Astrocyte of the spinal cord (primary cell): ENCODE measurements around the gene CCDC57.
A peak's percentile ranks its signal among the peaks of the same experiment; 100 is the strongest.

Experiments
- DNase-seq: peaks from one replicate; pipeline ENCODE4 v3.0.0; 2011; ENCODE audit warnings: low read depth, low spot score
- H3K4me3 ChIP-seq: 2 replicates; pipeline ENCODE4 v1.5.1; 2011; ENCODE audit warnings: low read depth, mild to moderate bottlenecking, low read length, moderate library complexity
- in situ Hi-C: cut with HindIII; loops from 2 replicates; pipeline ENCODE4 v1.10.0; 2017; ENCODE audit warnings: low sequenced_read_pairs
- TF ChIP-seq, protein P1 (sequence below): IDR thresholded peaks from 2 replicates; pipeline ENCODE4 v1.5.1; 2012; ENCODE audit warnings: low read depth, mild to moderate bottlenecking, low read length, inconsistent platforms

CCDC57 gene

DNA sequence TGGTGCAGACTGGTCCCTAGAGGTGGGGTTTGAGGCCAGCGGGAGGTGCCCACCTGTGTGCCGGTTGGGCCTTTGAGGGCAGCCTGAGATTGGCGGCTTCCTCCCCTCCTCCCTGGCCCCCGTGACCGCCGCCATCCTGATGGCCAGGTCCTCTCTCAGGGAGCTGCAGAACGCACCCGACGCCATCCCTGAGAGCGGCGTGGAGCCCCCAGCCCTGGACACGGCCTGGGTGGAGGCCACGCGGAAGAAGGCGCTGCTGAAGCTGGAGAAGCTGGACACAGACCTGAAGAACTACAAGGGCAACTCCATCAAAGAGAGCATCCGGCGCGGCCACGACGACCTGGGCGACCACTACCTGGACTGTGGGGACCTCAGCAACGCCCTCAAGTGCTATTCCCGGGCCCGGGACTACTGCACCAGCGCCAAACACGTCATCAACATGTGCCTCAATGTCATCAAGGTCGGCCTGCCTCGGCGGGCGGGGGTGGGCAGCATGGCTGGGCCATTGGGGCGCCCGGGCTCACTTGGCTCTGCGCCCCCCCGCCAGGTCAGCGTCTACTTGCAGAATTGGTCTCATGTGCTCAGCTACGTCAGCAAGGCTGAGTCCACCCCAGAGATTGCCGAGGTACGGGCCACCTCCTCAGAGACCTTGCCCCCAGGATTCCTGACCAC is 158.2 kb downstream of the CCDC57 start:
- TF ChIP-seq, protein P1, sequence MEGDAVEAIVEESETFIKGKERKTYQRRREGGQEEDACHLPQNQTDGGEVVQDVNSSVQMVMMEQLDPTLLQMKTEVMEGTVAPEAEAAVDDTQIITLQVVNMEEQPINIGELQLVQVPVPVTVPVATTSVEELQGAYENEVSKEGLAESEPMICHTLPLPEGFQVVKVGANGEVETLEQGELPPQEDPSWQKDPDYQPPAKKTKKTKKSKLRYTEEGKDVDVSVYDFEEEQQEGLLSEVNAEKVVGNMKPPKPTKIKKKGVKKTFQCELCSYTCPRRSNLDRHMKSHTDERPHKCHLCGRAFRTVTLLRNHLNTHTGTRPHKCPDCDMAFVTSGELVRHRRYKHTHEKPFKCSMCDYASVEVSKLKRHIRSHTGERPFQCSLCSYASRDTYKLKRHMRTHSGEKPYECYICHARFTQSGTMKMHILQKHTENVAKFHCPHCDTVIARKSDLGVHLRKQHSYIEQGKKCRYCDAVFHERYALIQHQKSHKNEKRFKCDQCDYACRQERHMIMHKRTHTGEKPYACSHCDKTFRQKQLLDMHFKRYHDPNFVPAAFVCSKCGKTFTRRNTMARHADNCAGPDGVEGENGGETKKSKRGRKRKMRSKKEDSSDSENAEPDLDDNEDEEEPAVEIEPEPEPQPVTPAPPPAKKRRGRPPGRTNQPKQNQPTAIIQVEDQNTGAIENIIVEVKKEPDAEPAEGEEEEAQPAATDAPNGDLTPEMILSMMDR = no peak
- in situ Hi-C loops = no loop called here
- H3K4me3 ChIP-seq = no peak overlapping the region
- DNase-seq = no peak

GRCh38 chr17:82053556-82054263 is 158.9 kb downstream of the CCDC57 start:
- DNase-seq = no peak
- in situ Hi-C loops = no loop called here
- H3K4me3 ChIP-seq = no peak overlapping the region
- TF ChIP-seq, protein P1 = no peak

GRCh38 chr17:82053130-82053529 is 159.5 kb downstream of the CCDC57 start:
- in situ Hi-C loops = no loop called here
- H3K4me3 ChIP-seq = peak overlapping the region; percentile 76
- TF ChIP-seq, protein P1 = no peak
- DNase-seq = no peak

DNA sequence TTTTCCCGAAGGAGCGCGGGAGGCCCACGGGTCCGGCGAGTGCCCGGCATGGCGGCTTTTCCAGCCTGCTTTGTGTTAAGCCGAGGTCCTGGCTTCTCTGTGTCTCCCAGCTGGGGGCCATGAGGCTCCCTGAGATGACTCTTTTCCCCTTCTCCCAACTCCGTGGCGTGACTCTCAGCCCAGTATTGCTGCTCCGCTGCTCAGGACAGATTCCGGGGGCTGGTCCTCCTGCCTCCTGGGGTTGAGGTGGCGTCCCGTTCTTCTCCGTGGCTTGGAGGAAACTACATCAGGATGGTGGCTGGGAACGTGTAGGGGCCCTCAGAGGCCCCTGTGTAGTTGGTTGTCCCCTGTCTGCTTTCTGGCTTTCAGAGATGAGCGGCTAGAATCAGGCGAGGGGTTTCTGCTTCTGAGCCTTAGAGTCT is 160.0 kb downstream of the CCDC57 start:
- DNase-seq = no peak
- in situ Hi-C loops = no loop called here

DNA sequence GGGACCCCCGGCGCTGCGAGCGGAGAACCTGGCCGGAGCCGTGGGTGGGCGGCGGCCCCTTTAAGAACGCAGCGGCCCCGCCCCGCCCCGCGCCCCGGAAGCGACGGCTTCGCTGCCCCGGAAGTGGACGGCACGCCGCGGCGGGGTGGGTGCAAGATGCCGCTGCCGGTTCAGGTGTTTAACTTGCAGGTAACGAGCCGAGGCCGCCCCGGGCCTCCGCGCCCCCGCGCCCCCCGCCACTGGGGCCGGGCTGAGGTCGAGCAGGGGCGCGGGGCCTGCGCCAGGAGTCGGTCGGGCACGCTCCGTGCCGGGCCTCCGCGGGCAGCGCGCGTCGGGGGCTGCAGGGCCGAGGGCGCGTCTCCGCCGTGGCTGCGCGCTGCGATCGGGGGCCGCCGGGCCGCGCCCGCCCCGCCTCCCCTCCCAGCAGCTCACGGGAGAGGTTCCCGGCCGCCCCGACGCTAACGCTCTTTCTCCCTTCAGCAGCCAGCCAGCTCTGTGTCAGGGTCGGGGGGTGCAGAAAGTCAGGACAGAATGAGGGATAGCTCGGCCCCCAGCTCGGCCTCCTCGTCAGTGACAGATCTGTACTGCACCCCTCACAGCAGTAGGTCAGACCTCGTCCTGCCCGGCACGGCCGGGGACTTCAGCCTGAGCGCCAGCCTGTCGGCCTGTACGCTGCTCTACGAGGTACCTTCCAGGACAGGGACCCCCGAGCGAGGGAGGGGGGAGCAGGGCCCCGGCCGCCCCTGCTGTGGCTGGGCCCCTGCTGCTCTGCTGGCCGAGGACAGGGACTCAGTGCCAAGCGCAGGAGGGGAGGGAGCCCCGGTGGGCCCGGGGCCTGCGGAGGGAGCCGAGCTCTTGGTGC is 160.6 kb downstream of the CCDC57 start, which contains the start of the genes GPS1 and RFNG:
Gene GPS1 (plus strand): TSS at position 123 of the 862 bp plus-strand sequence. CDS start 34 bp downstream, at position 157.
Gene RFNG (minus strand): TSS at position 36 of the 862 bp plus-strand sequence. CDS start 45 bp downstream, outside the sequence.
- in situ Hi-C loops = no loop called here
- peak within 1 kb of the TSS; percentile 76 for H3K4me3 ChIP-seq
- TF ChIP-seq, protein P1 = no peak
- peak; percentile 50 for DNase-seq

More for the DNA sequence above, 160.0 kb downstream of the CCDC57 start:
- TF ChIP-seq, protein P1 = no peak
- H3K4me3 ChIP-seq = peak overlapping the region; percentile 76
